ENCODE results near the gene COX8A.

- TF ChIP-seq CTCF (IDR thresholded peaks at IDR 0.05; ENCODE audit: low read length) (no peak), EZH2 (IDR thresholded peaks at IDR 0.05; ENCODE audit: borderline replicate concordance, low read length) (no peak)
Observed at GRCh38 chr11:64013141-64013896, 38.9 kb downstream of the COX8A start.

All from OCI-LY1 (cell line).